WTC11 (cell line): ENCODE measurements around the gene MEGF11. TPM values are rescaled to one million over a fixed set of nuclear protein-coding genes. Genes with fewer than 3 reads are reported as not detected.
A peak's percentile ranks its signal among the peaks of the same experiment; 100 is the strongest.

ENCODE experiments used
- ATAC-seq: fragments of 200-7000 bp; cut with Tn5 transposase; 2 replicates; pipeline ENCODE4 v1.10.0; 2021; ENCODE audit warnings: mild to moderate bottlenecking, moderate library complexity
- CTCF ChIA-PET: fragments of 300-600 bp; sonication (Branson Sonifier 250); formaldehyde crosslinking; loops from one replicate; lab custom pipeline; 2021; ENCODE audit warnings: antibody characterized with exemption; lab: Charles Lee
- POLR2A ChIA-PET: fragments of 350-600 bp; sonication (Branson Sonifier 250); formaldehyde crosslinking; loops from one replicate; lab custom pipeline; 2021; ENCODE audit warnings: antibody characterized with exemption; lab: Charles Lee
- DNase-seq: peaks from one replicate; pipeline ENCODE4 v3.0.0; 2021; ENCODE audit warnings: low spot score
- H3K27ac Mint-ChIP-seq: 2 replicates; pipeline ENCODE4 v1.8.0; 2021; ENCODE audit warnings: mixed read lengths
- H3K27me3 Mint-ChIP-seq: 2 replicates; pipeline ENCODE4 v1.8.0; 2021; ENCODE audit warnings: low read depth, mild to moderate bottlenecking, moderate library complexity, mixed read lengths
- H3K36me3 Mint-ChIP-seq: 2 replicates; pipeline ENCODE4 v1.8.0; 2021; ENCODE audit warnings: mixed read lengths
- H3K4me1 Mint-ChIP-seq: 2 replicates; pipeline ENCODE4 v1.8.0; 2022; ENCODE audit warnings: mixed read lengths
- H3K4me3 Mint-ChIP-seq: 2 replicates; pipeline ENCODE4 v1.8.0; 2021; ENCODE audit warnings: mild to moderate bottlenecking, moderate library complexity, mixed read lengths
- H3K9me3 Mint-ChIP-seq: 2 replicates; pipeline ENCODE4 v1.8.0; 2021; ENCODE audit warnings: mixed read lengths
- ATF3 ChIP-seq: sonication (generic); formaldehyde crosslinking; conservative IDR thresholded peaks from 2 replicates; pipeline ENCODE4 v1.8.1; 2022; ENCODE audit warnings: mild to moderate bottlenecking, missing genetic modification reagents
- ESRRA ChIP-seq: sonication (generic); formaldehyde crosslinking; IDR thresholded peaks from 2 replicates; pipeline ENCODE4 v1.8.1; 2022; ENCODE audit warnings: mild to moderate bottlenecking, missing genetic modification reagents, borderline replicate concordance
- MXD4 ChIP-seq: fragments of 250-450 bp; sonication (Bioruptor Pico); IDR thresholded peaks from 2 replicates; pipeline ENCODE4 v1.8.0; 2021; ENCODE audit warnings: mild to moderate bottlenecking, moderate library complexity, borderline replicate concordance
- NFATC4 ChIP-seq: fragments of 250-450 bp; sonication (Bioruptor Pico); IDR thresholded peaks from 2 replicates; pipeline ENCODE4 v1.9.0; 2021; ENCODE audit warnings: mild to moderate bottlenecking
- PREB ChIP-seq: sonication (generic); formaldehyde crosslinking; IDR thresholded peaks from 2 replicates; pipeline ENCODE4 v1.8.1; 2022; ENCODE audit warnings: mild to moderate bottlenecking, missing genetic modification reagents, moderate library complexity, borderline replicate concordance
- RELA ChIP-seq: sonication (generic); formaldehyde crosslinking; IDR thresholded peaks from 2 replicates; pipeline ENCODE4 v1.8.1; 2022; ENCODE audit warnings: missing genetic modification reagents, mild to moderate bottlenecking, borderline replicate concordance
- RORB ChIP-seq: fragments of 250-450 bp; sonication (Bioruptor Pico); IDR thresholded peaks from 2 replicates; pipeline ENCODE4 v1.9.0; 2021; ENCODE audit warnings: mild to moderate bottlenecking
- SMAD3 ChIP-seq: sonication (generic); formaldehyde crosslinking; IDR thresholded peaks from 2 replicates; pipeline ENCODE4 v1.8.0; 2022; ENCODE audit warnings: missing genetic modification reagents, mild to moderate bottlenecking, borderline replicate concordance
- TEAD4 ChIP-seq: sonication (generic); formaldehyde crosslinking; IDR thresholded peaks from 2 replicates; pipeline ENCODE4 v1.8.0; 2022; ENCODE audit warnings: mild to moderate bottlenecking, missing genetic modification reagents
- TP53 ChIP-seq: sonication (generic); formaldehyde crosslinking; IDR thresholded peaks from 2 replicates; pipeline ENCODE4 v1.8.1; 2023; ENCODE audit warnings: mild to moderate bottlenecking, missing genetic modification reagents
- ZNF121 ChIP-seq: sonication (generic); formaldehyde crosslinking; IDR thresholded peaks from 2 replicates; pipeline ENCODE4 v1.8.0; 2023; ENCODE audit warnings: missing genetic modification reagents
- ZNF138 ChIP-seq: sonication (generic); formaldehyde crosslinking; conservative IDR thresholded peaks from 2 replicates; pipeline ENCODE4 v1.8.1; 2022; ENCODE audit warnings: mild to moderate bottlenecking, moderate library complexity, missing genetic modification reagents
- ZNF317 ChIP-seq: sonication (generic); formaldehyde crosslinking; IDR thresholded peaks from 2 replicates; pipeline ENCODE4 v1.8.1; 2023; ENCODE audit warnings: low read depth, mild to moderate bottlenecking, moderate library complexity, missing genetic modification reagents, borderline replicate concordance
- ZNF416 ChIP-seq: fragments of 250-450 bp; sonication (Bioruptor Pico); IDR thresholded peaks from 2 replicates; pipeline ENCODE4 v1.9.0; 2021; ENCODE audit warnings: mild to moderate bottlenecking, inconsistent platforms
- ZNF423 ChIP-seq: fragments of 250-450 bp; sonication (Bioruptor Pico); IDR thresholded peaks from 2 replicates; pipeline ENCODE4 v2.1.2; 2022; ENCODE audit warnings: mild to moderate bottlenecking, moderate library complexity
- ZNF512 ChIP-seq: sonication (generic); formaldehyde crosslinking; IDR thresholded peaks from 2 replicates; pipeline ENCODE4 v1.8.1; 2022; ENCODE audit warnings: missing genetic modification reagents, borderline replicate concordance
- total RNA-seq: library from RNA; stranded (reverse); gene quantifications from 3 replicates; pipeline ENCODE4 v1.2.3, GENCODE V29; 2021
- TF ChIP-seq, protein P1 (sequence below): sonication (generic); formaldehyde crosslinking; IDR thresholded peaks from 2 replicates; pipeline ENCODE4 v1.8.1; 2022; ENCODE audit warnings: mild to moderate bottlenecking, moderate library complexity, missing genetic modification reagents
- TF ChIP-seq, protein P2 (sequence below): sonication (generic); formaldehyde crosslinking; IDR thresholded peaks from 2 replicates; pipeline ENCODE4 v1.8.1; 2023; ENCODE audit warnings: mild to moderate bottlenecking, missing genetic modification reagents
- TF ChIP-seq, protein P3 (sequence below): fragments of 200-600 bp; IDR thresholded peaks from 2 replicates; pipeline ENCODE4 v1.8.0; 2022; ENCODE audit warnings: antibody characterized with exemption
- TF ChIP-seq, protein P4 (sequence below): sonication (generic); formaldehyde crosslinking; IDR thresholded peaks from 2 replicates; pipeline ENCODE4 v1.8.1; 2022; ENCODE audit warnings: low read depth, mild to moderate bottlenecking, moderate library complexity, missing genetic modification reagents, borderline replicate concordance

Gene MEGF11
- total RNA-seq, 1 experiment from 2014 or later, result 3.3 TPM

DNA sequence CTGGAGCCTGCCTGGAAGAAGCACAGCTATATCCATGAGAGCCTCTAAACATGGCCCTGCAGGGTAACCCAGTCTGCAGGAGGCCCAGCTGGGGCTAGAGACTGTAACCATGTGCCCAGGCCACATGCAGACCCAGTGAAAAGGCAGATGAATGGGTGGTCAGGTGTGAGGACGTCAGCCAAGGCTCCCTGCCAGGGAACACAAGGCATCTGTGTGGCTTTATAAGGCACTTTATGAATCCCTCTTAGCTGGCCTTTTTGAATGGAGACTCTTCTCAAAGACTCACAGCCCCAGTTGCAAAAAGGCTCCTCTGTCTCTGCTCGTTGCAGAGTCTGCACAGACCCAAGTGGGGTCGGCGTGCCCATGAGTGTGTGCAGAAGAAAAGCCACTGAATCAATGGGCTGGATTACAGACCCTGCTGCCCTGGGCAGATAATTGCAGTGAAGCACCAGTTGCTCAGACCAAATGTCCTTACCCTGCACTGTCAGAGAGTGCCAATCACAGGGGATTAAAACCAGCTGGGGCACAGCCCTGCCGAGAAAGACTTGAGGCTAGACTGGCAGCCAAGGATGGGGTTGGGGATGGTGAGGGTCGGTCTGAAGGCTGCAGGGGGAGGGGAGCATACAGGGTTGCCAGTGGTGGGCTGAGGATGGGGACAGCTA lies 230.1 kb downstream of the MEGF11 start:
- no peak overlapping the region for H3K27ac Mint-ChIP-seq
- POLR2A ChIA-PET, result interaction anchor here (0.7 kb wide), 1 partner anchor 128 kb away, joined by 4 read pairs; no protein-coding TSS in a partner anchor
- no peak for DNase-seq
- CTCF ChIA-PET, result interaction anchor here (0.6 to 2.7 kb wide), 5 partner anchors 21 to 75 kb away, joined by 3 to 10 read pairs (median 4); no protein-coding TSS in a partner anchor
- peaks cover 3% of the 10 kb centered on the region for H3K27me3 Mint-ChIP-seq
- H3K4me1 Mint-ChIP-seq, result peaks cover 65% of the 10 kb centered on the region
- H3K9me3 Mint-ChIP-seq, result no peaks in the 10 kb centered on the region
- no peak overlapping the region for H3K4me3 Mint-ChIP-seq
- no peak for ATAC-seq
- no peak for TF ChIP-seq ATF3 (CRISPR knock-in tag)
- peak; percentile 39; the same call in 1 of the 2 replicates for TF ChIP-seq ZNF423 (CRISPR knock-in tag)
- H3K36me3 Mint-ChIP-seq, result no peaks in the 10 kb centered on the region

GRCh38 chr15:66022163-66022525 lies 231.4 kb downstream of the MEGF11 start:
- CTCF ChIA-PET, result interaction anchor here (1.1 kb wide), 1 partner anchor 169 kb away, joined by 8 read pairs; no protein-coding TSS in a partner anchor
- Mint-ChIP-seq H3K9me3 (no peaks in the 10 kb centered on the region), H3K4me1 (peaks cover 61% of the 10 kb centered on the region), H3K36me3 (no peaks in the 10 kb centered on the region), H3K27me3 (peaks cover 3% of the 10 kb centered on the region), H3K4me3 (no peak overlapping the region), H3K27ac (no peak overlapping the region)
- TF ChIP-seq ZNF317, result no peak
- no peak for TF ChIP-seq ZNF512 (CRISPR knock-in tag)
- no peak for TF ChIP-seq TEAD4 (CRISPR knock-in tag)
- no peak for TF ChIP-seq ZNF138
- TF ChIP-seq TP53 (CRISPR knock-in tag), result no peak
- TF ChIP-seq MXD4 (CRISPR knock-in tag), result no peak
- no peak for TF ChIP-seq RELA (CRISPR knock-in tag)
- TF ChIP-seq, protein P1, sequence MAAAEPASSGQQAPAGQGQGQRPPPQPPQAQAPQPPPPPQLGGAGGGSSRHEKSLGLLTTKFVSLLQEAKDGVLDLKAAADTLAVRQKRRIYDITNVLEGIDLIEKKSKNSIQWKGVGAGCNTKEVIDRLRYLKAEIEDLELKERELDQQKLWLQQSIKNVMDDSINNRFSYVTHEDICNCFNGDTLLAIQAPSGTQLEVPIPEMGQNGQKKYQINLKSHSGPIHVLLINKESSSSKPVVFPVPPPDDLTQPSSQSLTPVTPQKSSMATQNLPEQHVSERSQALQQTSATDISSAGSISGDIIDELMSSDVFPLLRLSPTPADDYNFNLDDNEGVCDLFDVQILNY (CRISPR knock-in tag), result no peak
- TF ChIP-seq ZNF416 (CRISPR knock-in tag), result no peak
- TF ChIP-seq ESRRA, result no peak
- no peak for TF ChIP-seq PREB
- TF ChIP-seq, protein P2, sequence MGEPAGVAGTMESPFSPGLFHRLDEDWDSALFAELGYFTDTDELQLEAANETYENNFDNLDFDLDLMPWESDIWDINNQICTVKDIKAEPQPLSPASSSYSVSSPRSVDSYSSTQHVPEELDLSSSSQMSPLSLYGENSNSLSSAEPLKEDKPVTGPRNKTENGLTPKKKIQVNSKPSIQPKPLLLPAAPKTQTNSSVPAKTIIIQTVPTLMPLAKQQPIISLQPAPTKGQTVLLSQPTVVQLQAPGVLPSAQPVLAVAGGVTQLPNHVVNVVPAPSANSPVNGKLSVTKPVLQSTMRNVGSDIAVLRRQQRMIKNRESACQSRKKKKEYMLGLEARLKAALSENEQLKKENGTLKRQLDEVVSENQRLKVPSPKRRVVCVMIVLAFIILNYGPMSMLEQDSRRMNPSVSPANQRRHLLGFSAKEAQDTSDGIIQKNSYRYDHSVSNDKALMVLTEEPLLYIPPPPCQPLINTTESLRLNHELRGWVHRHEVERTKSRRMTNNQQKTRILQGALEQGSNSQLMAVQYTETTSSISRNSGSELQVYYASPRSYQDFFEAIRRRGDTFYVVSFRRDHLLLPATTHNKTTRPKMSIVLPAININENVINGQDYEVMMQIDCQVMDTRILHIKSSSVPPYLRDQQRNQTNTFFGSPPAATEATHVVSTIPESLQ (CRISPR knock-in tag), result no peak
- TF ChIP-seq ZNF121 (CRISPR knock-in tag), result no peak
- no peak for TF ChIP-seq NFATC4 (CRISPR knock-in tag)
- TF ChIP-seq, protein P3, sequence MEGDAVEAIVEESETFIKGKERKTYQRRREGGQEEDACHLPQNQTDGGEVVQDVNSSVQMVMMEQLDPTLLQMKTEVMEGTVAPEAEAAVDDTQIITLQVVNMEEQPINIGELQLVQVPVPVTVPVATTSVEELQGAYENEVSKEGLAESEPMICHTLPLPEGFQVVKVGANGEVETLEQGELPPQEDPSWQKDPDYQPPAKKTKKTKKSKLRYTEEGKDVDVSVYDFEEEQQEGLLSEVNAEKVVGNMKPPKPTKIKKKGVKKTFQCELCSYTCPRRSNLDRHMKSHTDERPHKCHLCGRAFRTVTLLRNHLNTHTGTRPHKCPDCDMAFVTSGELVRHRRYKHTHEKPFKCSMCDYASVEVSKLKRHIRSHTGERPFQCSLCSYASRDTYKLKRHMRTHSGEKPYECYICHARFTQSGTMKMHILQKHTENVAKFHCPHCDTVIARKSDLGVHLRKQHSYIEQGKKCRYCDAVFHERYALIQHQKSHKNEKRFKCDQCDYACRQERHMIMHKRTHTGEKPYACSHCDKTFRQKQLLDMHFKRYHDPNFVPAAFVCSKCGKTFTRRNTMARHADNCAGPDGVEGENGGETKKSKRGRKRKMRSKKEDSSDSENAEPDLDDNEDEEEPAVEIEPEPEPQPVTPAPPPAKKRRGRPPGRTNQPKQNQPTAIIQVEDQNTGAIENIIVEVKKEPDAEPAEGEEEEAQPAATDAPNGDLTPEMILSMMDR, result no peak
- TF ChIP-seq, protein P4, sequence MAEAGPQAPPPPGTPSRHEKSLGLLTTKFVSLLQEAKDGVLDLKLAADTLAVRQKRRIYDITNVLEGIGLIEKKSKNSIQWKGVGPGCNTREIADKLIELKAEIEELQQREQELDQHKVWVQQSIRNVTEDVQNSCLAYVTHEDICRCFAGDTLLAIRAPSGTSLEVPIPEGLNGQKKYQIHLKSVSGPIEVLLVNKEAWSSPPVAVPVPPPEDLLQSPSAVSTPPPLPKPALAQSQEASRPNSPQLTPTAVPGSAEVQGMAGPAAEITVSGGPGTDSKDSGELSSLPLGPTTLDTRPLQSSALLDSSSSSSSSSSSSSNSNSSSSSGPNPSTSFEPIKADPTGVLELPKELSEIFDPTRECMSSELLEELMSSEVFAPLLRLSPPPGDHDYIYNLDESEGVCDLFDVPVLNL, result no peak
- no peak for TF ChIP-seq SMAD3 (CRISPR knock-in tag)
- no peak for TF ChIP-seq RORB (CRISPR knock-in tag)
- POLR2A ChIA-PET, result interaction anchor here (0.6 kb wide), 1 partner anchor 22 kb away, joined by 3 read pairs; no protein-coding TSS in a partner anchor
- ATAC-seq (no peak), DNase-seq (no peak)
